ENCODE data around the gene PLCL1. TPM values are rescaled to one million over a fixed set of nuclear protein-coding genes. Genes with fewer than 3 reads are reported as not detected.

Gene PLCL1
- total RNA-seq, 4 donors from 2014 or later, result 1.0 to 3.7 (median 2.6) TPM

- 69 to 75% methylated on average over 8 of the region's 8 CpGs for WGBS, 2 donors
- intact Hi-C loops (cut with DNase I; ENCODE audit: low total_unique reads), result no loop called here
- TF ChIP-seq POLR2A (IDR thresholded peaks at IDR 0.05), result no peak
- TF ChIP-seq CTCF (IDR thresholded peaks at IDR 0.05), result no peak
- H3K4me3 ChIP-seq (ENCODE audit: low read depth, poor library complexity, severe bottlenecking), result no peak overlapping the region
- DNase-seq (ENCODE audit: low spot score in 2 of 2), result no peak
Measured at GRCh38 chr2:197869501-197870111, 65.2 kb downstream of the PLCL1 start.

- no peak for DNase-seq (ENCODE audit: low spot score in 2 of 2)
- TF ChIP-seq POLR2A (IDR thresholded peaks at IDR 0.05) (no peak), CTCF (IDR thresholded peaks at IDR 0.05) (no peak)
- intact Hi-C loops (cut with DNase I; ENCODE audit: low total_unique reads), result no loop called here
- WGBS, 2 donors, result 91 to 92% methylated on average over 2 of the region's 2 CpGs
- no peak overlapping the region for H3K4me3 ChIP-seq (ENCODE audit: low read depth, poor library complexity, severe bottlenecking)
Measured at GRCh38 chr2:197870137-197870536, 65.7 kb downstream of the PLCL1 start.

DNA sequence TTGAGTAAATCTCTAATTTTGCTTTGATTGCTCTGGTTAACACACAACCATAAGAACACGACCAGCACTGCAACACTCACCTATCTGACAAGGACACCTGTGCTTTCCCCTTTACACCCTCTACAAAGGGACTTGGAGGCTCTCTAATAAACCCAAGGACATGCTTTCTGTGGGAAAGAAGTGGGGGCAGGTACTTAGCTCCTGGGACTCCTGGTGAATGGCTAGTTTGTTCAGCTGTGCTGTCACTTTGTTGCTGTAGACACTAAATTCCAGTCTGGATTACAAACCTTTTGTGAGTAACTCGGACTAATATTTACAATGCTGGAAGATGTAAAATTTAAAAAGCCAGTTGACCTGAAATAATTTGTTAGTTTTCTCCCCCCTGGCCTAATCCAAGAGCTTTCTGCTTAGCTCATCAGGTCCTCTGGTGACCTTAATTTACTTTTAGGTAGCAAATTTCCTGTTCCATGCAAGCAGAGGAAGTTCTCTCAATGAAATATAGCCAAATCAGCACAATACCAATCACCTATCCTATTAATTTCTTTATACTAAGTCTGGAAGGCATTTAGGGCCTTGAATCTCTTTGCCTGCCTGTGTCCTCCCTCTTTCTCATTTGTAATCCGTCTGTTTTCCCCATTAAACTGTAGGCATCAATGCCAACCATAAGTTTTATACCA lies 67.5 kb downstream of the PLCL1 start:
- no peak for DNase-seq (ENCODE audit: low spot score in 2 of 2)
- TF ChIP-seq POLR2A (IDR thresholded peaks at IDR 0.05) (no peak), CTCF (IDR thresholded peaks at IDR 0.05) (no peak)

GRCh38 chr2:197873293-197873701 lies 68.9 kb downstream of the PLCL1 start:
- H3K4me3 ChIP-seq (ENCODE audit: low read depth, poor library complexity, severe bottlenecking), result no peak overlapping the region
- DNase-seq (ENCODE audit: low spot score in 2 of 2), result no peak
- intact Hi-C loops (cut with DNase I; ENCODE audit: low total_unique reads), result no loop called here
- 49 to 55% methylated on average over 4 of the region's 4 CpGs for WGBS, 2 donors
- TF ChIP-seq CTCF (IDR thresholded peaks at IDR 0.05), result no peak
- no peak for TF ChIP-seq POLR2A (IDR thresholded peaks at IDR 0.05)

More for the DNA sequence above, 67.5 kb downstream of the PLCL1 start:
- intact Hi-C loops (cut with DNase I; ENCODE audit: low total_unique reads), result no loop called here
- 85 to 86% methylated on average over 3 of the region's 3 CpGs for WGBS, 2 donors
- H3K4me3 ChIP-seq (ENCODE audit: low read depth, poor library complexity, severe bottlenecking), result no peak overlapping the region

DNA sequence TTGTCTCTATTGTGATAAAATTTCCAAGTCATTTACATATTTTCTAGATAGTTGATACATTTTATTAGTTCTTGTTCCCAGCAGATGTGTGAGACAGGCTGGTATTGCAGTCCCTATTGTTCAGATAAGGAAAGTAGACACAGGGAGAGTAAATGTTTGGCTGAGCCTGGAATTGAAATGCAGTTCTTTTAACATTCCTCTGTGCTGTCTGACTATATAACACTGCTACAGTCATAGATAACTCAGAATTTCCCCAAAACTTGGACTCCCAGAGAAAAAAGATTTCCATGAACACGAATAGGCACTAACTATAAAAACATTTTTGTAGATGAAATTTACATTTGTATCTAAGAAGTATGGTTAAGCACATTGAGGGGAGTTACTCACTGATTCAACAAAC lies 71.4 kb downstream of the PLCL1 start:
- WGBS, 2 donors, result 62 to 63% methylated on average over 1 of the region's 1 CpG
- TF ChIP-seq POLR2A (IDR thresholded peaks at IDR 0.05) (no peak), CTCF (IDR thresholded peaks at IDR 0.05) (no peak)
- intact Hi-C loops (cut with DNase I; ENCODE audit: low total_unique reads), result no loop called here
- no peak overlapping the region for H3K4me3 ChIP-seq (ENCODE audit: low read depth, poor library complexity, severe bottlenecking)
- no peak for DNase-seq (ENCODE audit: low spot score in 2 of 2)

Measured in lower leg skin (tissue), 4 donors.